NT2/D1 (cell line): ENCODE measurements around the gene SULT1C3.
A peak's percentile ranks its signal among the peaks of the same experiment; 100 is the strongest.

Source experiments
- DNase-seq: peaks from one replicate; pipeline ENCODE4 v3.0.0-alpha.2; 2011; ENCODE audit warnings: low read depth, low spot score
- H3K27me3 ChIP-seq: 2 replicates; pipeline ENCODE4 v1.6.0; 2011; ENCODE audit warnings: mild to moderate bottlenecking; ENCODE audit not compliant: insufficient read length, insufficient read depth
- H3K36me3 ChIP-seq: 2 replicates; pipeline ENCODE4 v1.6.1; 2011; ENCODE audit warnings: mild to moderate bottlenecking, low read length, mixed read lengths; ENCODE audit not compliant: insufficient read depth, insufficient read length
- H3K4me1 ChIP-seq: 2 replicates; pipeline ENCODE4 v1.5.1; 2011; ENCODE audit not compliant: insufficient read depth, insufficient read length
- H3K4me3 ChIP-seq: 2 replicates; pipeline ENCODE4 v1.5.1; 2011; ENCODE audit warnings: low read depth; ENCODE audit not compliant: insufficient read length
- H3K9ac ChIP-seq: 2 replicates; pipeline ENCODE4 v1.6.0; 2011; ENCODE audit warnings: low read depth; ENCODE audit not compliant: insufficient read length
- H3K9me3 ChIP-seq: 2 replicates; pipeline ENCODE4 v1.5.1; 2011; ENCODE audit warnings: mild to moderate bottlenecking, low read length; ENCODE audit not compliant: insufficient read depth
- SUZ12 ChIP-seq: IDR thresholded peaks from 2 replicates; pipeline ENCODE4 v1.6.1; 2011; ENCODE audit not compliant: insufficient read length, insufficient read depth; ENCODE audit errors: extremely low read depth
- YY1 ChIP-seq: IDR thresholded peaks from 2 replicates; pipeline ENCODE4 v1.6.1; 2011; ENCODE audit not compliant: insufficient read length, insufficient read depth
- ZNF274 ChIP-seq: IDR thresholded peaks from 2 replicates; pipeline ENCODE4 v1.6.1; 2011; ENCODE audit warnings: mild to moderate bottlenecking, low read depth, low read length

The SULT1C3 gene

GRCh38 chr2:108239786-108240185 lies at the start of gene SULT1C3:
SULT1C3 (plus strand) TSS chr2:108239968; CDS start chr2:108247195, 7,227 bp downstream.
- no peak within 1 kb of the TSS for H3K4me3 ChIP-seq
- TF ChIP-seq ZNF274 (no peak), YY1 (no peak), SUZ12 (no peak)
- no peak within 1 kb of the TSS for H3K9ac ChIP-seq
- H3K9me3 ChIP-seq, result peaks cover 33% of the 10 kb centered on the region
- no peaks in the 10 kb centered on the region for H3K36me3 ChIP-seq
- H3K4me1 ChIP-seq, result no peaks in the 10 kb centered on the region
- DNase-seq, result no peak
- H3K27me3 ChIP-seq, result no peaks in the 10 kb centered on the region

GRCh38 chr2:108193251-108193650 lies 46.5 kb upstream of the SULT1C3 start:
- Histone ChIP-seq H3K27me3 (no peaks in the 10 kb centered on the region), H3K9ac (no peak overlapping the region), H3K36me3 (no peaks in the 10 kb centered on the region), H3K4me3 (no peak overlapping the region), H3K9me3 (no peaks in the 10 kb centered on the region), H3K4me1 (no peaks in the 10 kb centered on the region)
- TF ChIP-seq SUZ12, result no peak
- no peak for DNase-seq

GRCh38 chr2:108194409-108195132 lies 45.2 kb upstream of the SULT1C3 start:
- DNase-seq, result no peak
- no peak overlapping the region for H3K4me3 ChIP-seq
- no peaks in the 10 kb centered on the region for H3K36me3 ChIP-seq
- TF ChIP-seq ZNF274 (no peak), YY1 (no peak), SUZ12 (no peak)
- no peaks in the 10 kb centered on the region for H3K4me1 ChIP-seq
- H3K9ac ChIP-seq, result no peak overlapping the region
- H3K27me3 ChIP-seq, result no peaks in the 10 kb centered on the region
- no peaks in the 10 kb centered on the region for H3K9me3 ChIP-seq

DNA sequence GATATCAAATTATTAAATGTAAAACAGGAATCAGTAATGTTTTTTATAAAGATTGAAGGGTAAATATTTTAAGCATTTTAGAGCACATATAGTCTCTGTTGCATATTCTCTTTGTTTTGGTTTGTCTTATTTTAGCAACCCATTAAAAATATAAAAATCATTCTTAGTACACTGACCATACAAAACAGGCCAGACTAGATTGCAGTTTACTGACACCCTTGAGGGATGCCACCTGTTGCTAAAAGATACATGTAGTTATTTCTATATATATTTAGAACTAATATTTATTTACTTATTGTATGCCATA lies 44.7 kb upstream of the SULT1C3 start:
- no peak for DNase-seq
- Histone ChIP-seq H3K36me3 (no peaks in the 10 kb centered on the region), H3K9me3 (peaks cover under 1% of the 10 kb centered on the region; the same call in 1 of the 2 replicates), H3K27me3 (no peaks in the 10 kb centered on the region), H3K9ac (no peak overlapping the region), H3K4me3 (no peak overlapping the region), H3K4me1 (no peaks in the 10 kb centered on the region)
- TF ChIP-seq ZNF274 (no peak), SUZ12 (no peak), YY1 (no peak)

DNA sequence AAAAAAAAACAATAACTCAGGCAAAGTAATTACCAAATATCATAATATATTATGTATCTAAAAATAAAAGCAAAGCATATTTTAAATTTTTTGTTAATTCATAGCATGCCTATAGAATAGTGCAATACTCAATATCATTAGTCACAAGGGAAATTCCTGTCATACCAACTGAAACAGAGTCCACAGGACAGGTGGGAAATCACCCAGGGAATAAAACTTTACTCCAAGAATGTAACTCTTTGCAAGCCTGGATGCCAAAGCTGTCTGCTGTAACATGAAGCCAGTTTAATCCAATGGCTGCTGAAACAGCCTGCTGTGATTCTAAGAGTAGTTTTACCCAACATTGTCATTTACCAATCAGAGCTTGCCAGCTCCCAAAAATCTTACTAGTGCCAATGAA lies 40.0 kb upstream of the SULT1C3 start:
- DNase-seq, result no peak
- no peaks in the 10 kb centered on the region for H3K27me3 ChIP-seq
- H3K36me3 ChIP-seq, result no peaks in the 10 kb centered on the region
- H3K4me3 ChIP-seq, result no peak overlapping the region
- peaks cover 13% of the 10 kb centered on the region for H3K9me3 ChIP-seq
- no peak overlapping the region for H3K9ac ChIP-seq
- H3K4me1 ChIP-seq, result no peaks in the 10 kb centered on the region
- TF ChIP-seq YY1 (no peak), ZNF274 (no peak), SUZ12 (no peak)

DNA sequence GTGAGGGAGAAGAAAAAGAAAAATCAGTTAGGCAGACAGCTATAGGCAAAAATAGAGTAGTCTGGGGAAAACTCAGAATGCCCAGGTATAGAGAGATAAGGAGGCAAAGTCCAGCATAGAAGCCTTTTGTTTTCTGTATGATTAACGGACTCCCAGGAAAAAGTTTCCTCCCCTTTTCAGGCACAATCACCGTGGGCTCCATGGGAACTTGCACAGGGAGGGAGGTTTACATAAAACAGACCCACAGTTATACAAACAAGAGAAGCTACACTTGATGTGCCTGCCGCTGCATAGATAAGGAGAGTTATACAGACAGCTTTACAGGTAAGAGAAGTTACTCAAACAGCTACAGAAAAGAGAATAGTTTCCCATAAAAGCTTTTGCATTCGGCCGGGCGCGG lies 39.2 kb upstream of the SULT1C3 start:
- no peaks in the 10 kb centered on the region for H3K36me3 ChIP-seq
- no peak overlapping the region for H3K4me3 ChIP-seq
- TF ChIP-seq SUZ12, result no peak
- TF ChIP-seq YY1, result no peak
- no peak overlapping the region for H3K9ac ChIP-seq
- H3K27me3 ChIP-seq, result no peaks in the 10 kb centered on the region
- no peaks in the 10 kb centered on the region for H3K4me1 ChIP-seq
- H3K9me3 ChIP-seq, result peaks cover 13% of the 10 kb centered on the region
- no peak for DNase-seq

GRCh38 chr2:108212671-108213070 lies 27.1 kb upstream of the SULT1C3 start:
- TF ChIP-seq ZNF274 (no peak), YY1 (no peak), SUZ12 (no peak)
- H3K36me3 ChIP-seq, result no peaks in the 10 kb centered on the region
- H3K9ac ChIP-seq, result no peak overlapping the region
- H3K4me3 ChIP-seq, result no peak overlapping the region
- no peaks in the 10 kb centered on the region for H3K4me1 ChIP-seq
- H3K27me3 ChIP-seq, result no peaks in the 10 kb centered on the region
- DNase-seq, result no peak
- peaks cover 19% of the 10 kb centered on the region for H3K9me3 ChIP-seq

DNA sequence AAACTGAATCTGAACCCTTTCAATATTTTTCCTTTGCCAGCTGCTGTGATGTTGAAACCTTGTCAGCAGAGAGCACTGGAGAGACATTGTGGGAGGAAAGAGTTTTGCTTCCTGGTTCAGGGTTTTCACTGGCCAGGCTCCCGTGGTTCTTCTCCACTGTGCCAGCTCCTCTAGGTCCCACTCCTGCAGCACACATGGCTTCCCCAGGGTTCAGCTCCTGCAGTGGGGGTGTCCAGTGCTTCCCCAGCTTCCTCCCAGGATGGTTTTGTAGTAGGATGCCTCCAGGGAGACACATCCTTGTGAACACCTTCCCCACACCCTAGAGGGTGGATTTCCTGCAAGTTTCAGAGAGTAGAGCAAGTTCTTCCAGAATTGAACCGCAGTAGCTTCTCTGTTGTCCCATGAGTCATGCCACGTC lies 24.0 kb upstream of the SULT1C3 start:
- no peak overlapping the region for H3K9ac ChIP-seq
- DNase-seq, result peak; percentile 8

More for the DNA sequence above, 24.0 kb upstream of the SULT1C3 start:
- no peak overlapping the region for H3K4me3 ChIP-seq
- TF ChIP-seq ZNF274 (no peak), SUZ12 (no peak), YY1 (no peak)
- no peaks in the 10 kb centered on the region for H3K27me3 ChIP-seq
- H3K9me3 ChIP-seq, result no peaks in the 10 kb centered on the region
- no peaks in the 10 kb centered on the region for H3K36me3 ChIP-seq
- H3K4me1 ChIP-seq, result no peaks in the 10 kb centered on the region
